H7 (cell line): ENCODE data around the gene EIF5A. TPM values are rescaled to one million over a fixed set of nuclear protein-coding genes. Genes with fewer than 3 reads are reported as not detected.

Experiments used
- DNase-seq: peaks from one replicate; pipeline ENCODE4 v3.0.0; 2012
- H3K27me3 ChIP-seq: 2 replicates; pipeline ENCODE4 v1.6.0; 2011; ENCODE audit warnings: mild to moderate bottlenecking, low read length; ENCODE audit not compliant: control insufficient read depth, insufficient read depth
- H3K36me3 ChIP-seq: replicated peaks from 2 replicates; pipeline ENCODE4 v1.5.1; 2011; ENCODE audit warnings: low read length; ENCODE audit not compliant: control insufficient read depth, insufficient read depth
- H3K4me3 ChIP-seq: 2 replicates; pipeline ENCODE4 v1.5.1; 2011; ENCODE audit warnings: low read depth, mild to moderate bottlenecking, control low read depth, low read length, moderate library complexity; ENCODE audit not compliant: insufficient read depth
- total RNA-seq: library from RNA; depleted of rRNA; stranded (reverse); fragments of >200 nt; shearing (Covaris generic); gene quantifications from 2 replicates; pipeline ENCODE4 v1.2.3, GENCODE V29; 2014; rRNA removed

EIF5A gene
- 865 and 1,116 TPM in 2 replicates for total RNA-seq

DNA sequence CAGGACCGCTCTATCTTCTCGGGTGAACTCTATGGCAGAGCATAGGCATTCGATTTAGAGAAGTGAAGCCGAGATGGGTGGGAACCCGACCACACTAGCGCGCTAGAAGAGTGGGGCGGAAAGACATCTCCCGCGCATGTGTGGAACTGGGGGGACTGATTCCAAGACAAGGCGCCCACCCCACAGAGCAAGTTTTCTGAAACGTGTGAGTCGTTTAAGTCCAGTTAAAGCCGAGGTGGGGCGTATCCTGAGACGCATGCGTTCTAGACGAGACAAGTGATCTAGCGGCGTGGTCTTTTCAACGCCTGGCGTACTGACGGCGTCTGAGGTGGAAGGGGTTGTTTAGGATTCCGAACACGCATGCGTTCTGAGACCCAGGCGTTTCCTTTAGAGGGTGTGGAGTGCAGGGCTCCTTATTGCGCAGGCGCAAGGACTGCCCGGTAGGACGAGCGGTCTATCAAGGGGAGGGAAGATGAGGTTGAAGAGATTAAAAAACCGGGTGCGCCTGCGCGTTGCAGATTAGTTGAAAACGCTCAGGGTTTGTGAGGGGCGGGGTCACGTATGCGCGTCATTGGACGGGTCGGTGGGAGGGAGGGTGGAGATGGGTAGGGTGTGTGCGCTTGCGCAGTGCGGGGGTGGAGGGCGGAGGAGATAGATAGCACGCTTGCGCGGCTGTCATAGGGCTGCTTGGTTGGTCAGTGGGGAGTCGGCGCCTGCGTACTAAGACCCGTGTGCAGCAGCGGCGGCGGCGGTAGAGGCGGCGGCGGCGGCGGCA lies at the start of gene EIF5A:
Gene EIF5A (plus strand): TSS at position 718 of the 775 bp plus-strand sequence. CDS start 2,008 bp downstream, outside the sequence.
- no peaks in the 10 kb centered on the region for H3K27me3 ChIP-seq
- peaks cover 24% of the 10 kb centered on the region for H3K36me3 ChIP-seq
- peak; percentile 99 for DNase-seq
- H3K4me3 ChIP-seq = peak within 1 kb of the TSS; percentile 90

DNA sequence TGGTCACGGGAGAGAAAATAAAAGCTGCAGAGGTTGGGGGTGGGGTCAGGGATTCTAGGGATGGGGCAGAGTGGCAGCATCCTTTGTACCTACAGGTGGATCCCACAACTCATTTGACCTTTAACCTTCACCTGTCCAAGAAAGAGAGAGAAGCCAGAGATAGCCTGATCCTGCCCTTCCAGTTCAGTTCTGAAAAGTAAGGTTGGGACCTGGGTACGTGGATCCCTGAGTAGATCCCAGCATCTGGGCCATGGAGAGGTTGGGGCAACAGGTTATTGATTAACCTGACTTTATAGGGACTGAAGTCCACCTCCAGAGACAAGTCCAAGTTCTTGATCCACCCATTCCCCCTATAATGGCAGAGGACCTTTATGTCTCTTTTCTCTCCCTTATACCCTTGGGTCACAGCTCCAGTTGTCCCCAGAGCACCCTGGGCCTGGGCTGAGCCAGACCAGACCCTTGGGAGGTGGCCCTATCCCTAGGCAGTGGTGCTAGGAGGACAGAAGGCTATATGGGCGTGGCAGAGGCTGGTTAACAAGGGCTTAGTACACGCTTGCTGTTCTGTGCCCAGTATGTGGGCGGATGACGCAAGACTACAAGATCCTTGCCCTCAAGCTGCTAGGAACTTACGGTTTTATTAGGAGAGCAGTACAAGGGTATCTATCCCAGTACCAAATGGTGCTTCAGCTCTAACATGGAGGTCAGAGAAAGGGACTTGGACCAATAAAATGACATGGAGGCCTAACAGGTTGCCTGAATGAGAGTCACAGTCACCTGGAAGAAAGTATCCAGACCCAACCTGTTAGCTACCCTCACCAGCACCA lies 48.5 kb upstream of the EIF5A start:
- H3K36me3 ChIP-seq = peaks cover 19% of the 10 kb centered on the region

DNA sequence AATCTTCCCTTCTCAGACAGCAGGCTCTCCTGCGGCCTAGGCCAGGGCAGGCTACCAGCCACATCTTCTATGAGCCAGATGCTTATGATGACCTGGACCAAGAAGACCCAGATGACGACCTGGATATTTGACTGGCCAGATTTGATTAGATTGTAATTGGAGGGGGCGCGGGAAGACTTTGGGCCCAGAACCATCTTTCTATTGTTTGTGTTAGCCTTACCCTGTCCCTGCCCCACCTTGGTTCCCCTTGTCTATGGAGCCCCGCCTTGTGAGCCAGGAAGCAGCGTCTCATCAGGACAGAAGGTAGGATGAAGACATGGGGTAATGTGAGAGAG lies 47.9 kb upstream of the EIF5A start:
- H3K36me3 ChIP-seq = peaks cover 18% of the 10 kb centered on the region
- DNase-seq = no peak
- no peak overlapping the region for H3K4me3 ChIP-seq
- H3K27me3 ChIP-seq = peaks cover 22% of the 10 kb centered on the region; the same call in 1 of the 2 replicates

More for the DNA sequence above, 48.5 kb upstream of the EIF5A start:
- peak; percentile 20 for DNase-seq
- Histone ChIP-seq H3K27me3 (peaks cover 22% of the 10 kb centered on the region; the same call in 1 of the 2 replicates), H3K4me3 (no peak overlapping the region)

DNA sequence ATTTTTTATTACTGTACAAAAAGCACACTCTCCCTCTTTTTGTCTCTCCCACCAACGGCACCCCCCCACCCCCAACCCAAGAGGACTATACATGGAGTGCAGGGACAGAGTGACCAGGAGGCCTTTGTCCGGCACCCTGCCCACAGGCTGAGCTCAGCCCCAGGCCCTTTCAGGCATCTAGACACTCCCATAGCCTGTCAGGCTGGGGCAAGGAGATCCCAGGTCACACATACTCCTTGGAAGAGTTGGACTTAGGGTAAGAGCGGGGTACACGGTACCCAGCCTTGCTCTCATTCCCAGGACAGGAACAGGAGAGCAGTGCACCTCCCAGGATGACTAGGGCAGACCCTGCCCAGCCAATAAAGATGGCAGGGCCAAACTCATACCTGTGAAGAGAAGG lies 47.3 kb upstream of the EIF5A start:
- Histone ChIP-seq H3K4me3 (no peak overlapping the region), H3K36me3 (peaks cover 18% of the 10 kb centered on the region), H3K27me3 (peaks cover 22% of the 10 kb centered on the region; the same call in 1 of the 2 replicates)
- peak; percentile 18 for DNase-seq

DNA sequence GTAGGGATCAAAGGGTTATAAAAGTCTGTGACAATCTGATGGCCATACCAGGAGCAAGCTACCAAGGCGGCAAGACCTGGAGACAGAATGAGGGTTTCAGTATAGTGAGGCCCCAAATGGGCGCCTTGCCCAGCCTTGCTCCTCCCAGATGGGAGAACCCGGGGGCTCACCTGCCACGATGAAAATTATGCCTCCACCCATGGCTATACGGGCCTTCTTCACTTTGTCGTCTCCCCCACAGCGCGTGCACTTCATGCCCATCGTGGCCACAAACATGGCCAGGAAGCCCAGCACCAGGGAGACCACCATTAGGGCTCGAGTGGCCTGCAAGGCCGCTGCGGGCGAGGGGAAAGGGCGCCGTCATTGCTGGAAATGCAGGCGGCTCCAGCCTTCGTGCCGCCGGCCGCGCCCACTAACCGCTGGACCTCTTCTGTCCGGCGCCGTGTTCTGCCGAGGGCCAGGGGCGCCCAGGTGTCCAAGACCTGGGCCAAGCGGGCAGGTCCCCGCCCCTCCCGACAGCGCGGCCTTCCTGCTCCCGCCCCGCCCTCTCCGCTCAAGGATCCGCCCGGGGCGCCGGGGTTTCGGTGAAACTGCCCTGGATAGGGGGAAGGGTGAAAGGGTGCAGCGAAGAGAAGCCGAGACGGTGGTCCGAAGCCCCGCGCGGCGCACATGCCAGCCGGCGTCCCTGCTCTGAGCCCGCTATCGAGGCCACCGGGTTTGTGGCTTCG lies 46.6 kb upstream of the EIF5A start:
- Histone ChIP-seq H3K27me3 (peaks cover 22% of the 10 kb centered on the region; the same call in 1 of the 2 replicates), H3K4me3 (peak overlapping the region; percentile 79), H3K36me3 (peaks cover 16% of the 10 kb centered on the region)
- peak; percentile 94 for DNase-seq

DNA sequence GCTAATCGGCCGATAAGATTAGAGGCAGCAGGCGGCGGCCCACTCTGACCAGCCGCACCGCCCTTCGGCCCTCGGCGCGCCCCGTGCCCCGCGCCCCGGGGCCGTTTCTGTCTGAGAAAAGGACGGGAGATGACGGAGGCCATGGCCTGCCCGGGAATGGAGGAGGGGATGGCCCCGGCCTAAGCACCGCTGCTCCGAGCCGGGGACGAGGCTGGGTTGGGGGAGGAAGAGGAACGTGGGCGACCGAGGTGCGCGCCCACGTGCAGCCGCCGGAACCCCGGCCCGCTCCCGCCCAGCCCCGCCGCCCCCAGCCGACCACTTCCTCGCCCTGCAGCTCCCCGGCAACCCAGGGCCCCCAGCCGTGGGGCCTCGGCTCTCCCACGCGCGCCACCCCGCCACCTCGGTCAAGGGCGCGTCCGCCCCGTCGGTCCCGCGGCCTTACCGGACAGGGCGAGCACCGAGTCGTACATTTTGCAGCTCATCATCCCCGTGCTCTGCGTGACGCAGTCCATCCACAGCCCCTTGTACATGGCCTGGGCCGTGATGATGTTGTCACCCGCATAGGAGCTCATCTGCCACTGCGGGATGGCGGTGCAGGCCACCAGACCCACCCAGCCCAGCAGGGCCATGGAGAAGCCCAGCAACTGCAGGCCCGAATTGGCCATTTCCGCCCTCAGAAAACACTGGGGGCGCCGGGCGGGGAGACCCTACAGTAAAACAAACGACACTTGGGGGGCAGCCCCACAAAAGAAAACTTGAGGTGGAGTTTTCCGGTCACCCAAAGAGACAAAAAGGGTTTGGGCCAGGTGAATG lies 45.8 kb upstream of the EIF5A start:
- Histone ChIP-seq H3K36me3 (peaks cover 13% of the 10 kb centered on the region), H3K4me3 (peak overlapping the region; percentile 79), H3K27me3 (peaks cover 22% of the 10 kb centered on the region; the same call in 1 of the 2 replicates)
- DNase-seq = peak; percentile 78

DNA sequence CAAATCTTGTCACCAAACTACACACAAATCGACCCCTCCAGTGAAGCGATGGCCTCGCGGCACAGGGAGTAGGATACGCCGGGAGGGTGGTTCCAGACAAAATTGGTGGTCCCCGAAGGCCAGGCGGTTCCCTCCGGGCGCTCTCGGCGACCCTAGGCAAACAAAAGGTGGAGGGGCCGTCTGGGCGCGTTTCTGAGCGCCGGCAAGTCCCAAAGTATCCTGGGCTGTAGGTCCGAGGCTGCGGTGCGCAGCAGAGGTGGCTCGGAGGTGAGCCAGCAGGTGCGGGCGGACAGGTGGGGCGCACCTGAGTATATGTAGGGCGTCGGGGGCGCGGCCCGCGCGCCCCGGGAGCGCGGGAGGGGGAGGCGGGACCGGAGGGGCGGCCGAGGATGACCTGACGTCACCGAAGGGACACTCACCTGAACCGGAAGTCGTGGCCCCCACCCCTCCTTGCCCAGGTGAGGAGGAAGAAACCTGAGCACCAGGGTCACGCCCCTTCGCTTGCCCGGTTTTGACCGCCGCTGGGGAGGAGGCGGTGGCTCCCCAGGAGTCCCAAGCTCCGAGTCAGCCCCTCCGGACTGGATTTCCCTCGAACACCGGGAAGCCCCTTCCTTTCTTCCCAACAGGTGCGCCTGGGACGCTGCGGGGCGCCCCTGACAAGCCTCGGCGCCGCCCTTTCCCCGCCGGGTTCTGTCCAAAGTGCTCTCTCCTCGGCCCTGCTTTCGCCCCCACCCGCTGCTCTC lies 45.1 kb upstream of the EIF5A start, which contains the start of gene CLDN7:
Gene CLDN7 (minus strand): TSS at position 287 of the 743 bp plus-strand sequence. CDS start 435 bp downstream, outside the sequence.
- peaks cover 22% of the 10 kb centered on the region; the same call in 1 of the 2 replicates for H3K27me3 ChIP-seq
- peak; percentile 99 for DNase-seq
- peaks cover 12% of the 10 kb centered on the region for H3K36me3 ChIP-seq
- peak within 1 kb of the TSS; percentile 79 for H3K4me3 ChIP-seq

DNA sequence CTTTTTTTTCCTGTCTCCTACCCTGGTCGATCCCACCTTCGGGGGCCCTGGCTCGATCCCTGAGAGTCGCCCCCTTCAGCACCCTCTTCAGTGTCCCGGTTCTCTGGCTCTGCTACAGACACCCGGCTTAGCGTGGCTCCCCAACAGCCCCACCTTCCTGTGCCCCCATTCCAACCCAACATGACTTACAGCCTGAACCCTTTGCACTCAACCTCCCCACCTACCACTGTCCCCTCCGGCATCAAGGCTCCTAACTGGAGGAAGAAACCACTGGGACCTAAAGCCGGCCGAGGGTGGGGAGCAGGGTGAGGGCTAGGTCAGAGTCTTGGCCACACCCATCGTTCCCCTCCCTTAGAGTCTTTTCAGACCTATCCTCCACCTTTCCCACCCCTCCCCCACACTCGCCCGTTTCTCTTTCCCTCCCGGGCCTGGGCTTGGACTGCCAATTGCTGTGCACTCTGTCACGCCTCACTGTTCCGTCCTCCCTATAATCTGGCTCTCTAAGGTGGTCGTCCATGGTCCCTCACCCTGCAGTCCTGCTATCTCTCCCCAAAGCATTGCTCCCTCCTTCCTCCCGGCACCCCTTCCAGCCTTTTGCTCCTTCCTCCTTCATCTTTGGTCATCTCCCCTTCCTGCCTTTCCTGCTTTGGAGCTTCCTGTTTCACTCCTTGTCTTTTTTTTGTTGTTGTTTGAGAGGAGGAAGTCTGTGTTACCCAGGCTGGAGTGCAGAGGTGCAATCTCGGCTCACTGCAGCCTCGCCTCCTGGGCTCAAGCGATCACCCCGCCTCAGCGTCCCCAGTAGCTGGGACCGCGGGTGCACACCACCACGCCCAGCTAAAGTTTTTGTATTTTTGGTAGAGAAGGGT lies 44.3 kb upstream of the EIF5A start:
- Histone ChIP-seq H3K36me3 (peaks cover 12% of the 10 kb centered on the region), H3K4me3 (peak overlapping the region; percentile 79), H3K27me3 (peaks cover 22% of the 10 kb centered on the region; the same call in 1 of the 2 replicates)
- peak; percentile 95 for DNase-seq

DNA sequence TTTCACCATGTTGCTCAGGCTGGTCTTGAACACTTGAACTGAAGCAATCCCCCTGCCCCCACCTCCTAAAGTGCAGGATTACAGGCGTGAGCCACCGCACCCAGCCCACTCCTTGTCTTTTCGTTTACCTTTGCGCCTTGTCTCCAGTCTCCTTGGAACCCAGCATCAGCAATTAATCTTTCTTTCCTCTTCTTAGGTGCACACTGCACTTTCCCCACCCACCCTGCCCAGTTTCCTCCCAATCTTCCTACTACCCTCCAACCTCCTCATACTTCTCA lies 43.7 kb upstream of the EIF5A start:
- peaks cover 9% of the 10 kb centered on the region for H3K36me3 ChIP-seq
- peak overlapping the region; percentile 79 for H3K4me3 ChIP-seq
- DNase-seq = peak; percentile 23
- H3K27me3 ChIP-seq = peaks cover 22% of the 10 kb centered on the region; the same call in 1 of the 2 replicates

DNA sequence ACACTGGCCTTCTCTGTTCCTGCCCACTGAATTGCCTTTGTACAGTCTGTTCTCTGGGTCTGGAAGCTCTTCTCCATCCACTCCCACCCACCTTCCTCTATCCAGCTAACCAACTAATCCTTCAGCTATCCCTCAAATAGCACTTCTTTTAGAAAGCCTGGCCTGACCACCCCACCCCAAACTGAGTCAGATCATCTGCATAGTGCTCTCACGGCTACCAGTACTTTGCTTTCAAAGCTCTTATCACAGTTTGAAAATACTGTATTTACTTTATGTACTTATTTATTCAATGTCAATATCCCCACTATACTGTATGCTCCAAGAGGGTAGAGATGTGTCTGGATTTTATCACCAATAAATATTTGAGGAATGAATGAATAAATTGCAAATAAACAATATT lies 40.6 kb upstream of the EIF5A start:
- Histone ChIP-seq H3K36me3 (no peaks in the 10 kb centered on the region), H3K27me3 (peaks cover 11% of the 10 kb centered on the region; the same call in 1 of the 2 replicates)

DNA sequence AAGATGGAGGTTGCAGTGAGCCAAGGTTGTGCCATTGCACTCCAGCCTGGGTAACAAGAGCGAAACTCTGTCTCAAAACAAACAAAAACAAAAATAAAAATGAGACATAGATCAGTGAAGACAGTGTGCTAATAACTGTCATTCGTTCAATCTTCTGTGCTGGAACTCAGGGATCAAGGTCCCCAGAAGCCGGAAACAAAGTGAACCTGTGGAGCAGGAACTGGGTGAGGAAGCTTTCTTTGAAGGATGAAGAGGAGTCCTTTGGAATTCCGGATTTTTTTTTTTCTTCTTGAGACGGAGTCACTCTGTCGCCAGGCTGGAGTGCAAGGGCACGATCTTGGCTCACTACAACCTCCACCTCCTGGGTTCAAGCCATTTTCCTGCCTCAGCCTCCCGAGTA lies 28.0 kb upstream of the EIF5A start:
- no peak overlapping the region for H3K4me3 ChIP-seq
- no peaks in the 10 kb centered on the region for H3K36me3 ChIP-seq

More for the DNA sequence above, 40.6 kb upstream of the EIF5A start:
- no peak overlapping the region for H3K4me3 ChIP-seq
- no peak for DNase-seq

DNA sequence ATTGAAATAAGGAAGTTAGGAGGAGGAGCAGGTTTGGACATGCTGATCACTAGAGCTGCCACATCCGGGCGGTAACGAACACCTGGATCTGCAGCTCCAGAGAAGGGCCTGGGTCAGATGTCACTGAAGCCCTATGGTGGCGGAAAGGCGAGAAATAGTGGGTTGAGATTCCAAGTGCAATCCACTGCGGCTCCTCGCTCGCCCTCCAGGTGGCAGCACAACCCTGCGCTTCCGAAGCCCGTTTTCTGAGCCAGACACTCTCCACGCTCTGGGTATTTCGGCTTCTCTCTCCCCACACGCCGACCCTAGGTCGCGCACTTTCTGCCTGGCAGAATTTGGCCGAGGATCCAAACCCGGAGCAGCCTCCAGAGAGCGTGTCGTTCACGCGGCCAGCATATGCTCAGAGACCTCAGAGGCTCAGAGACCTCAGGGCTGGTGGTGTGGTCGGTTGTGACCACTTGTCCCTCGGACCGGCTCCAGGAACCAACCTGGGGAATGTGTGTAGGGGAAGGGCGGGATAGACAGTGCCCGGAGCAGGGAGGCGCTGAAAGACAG lies 26.8 kb upstream of the EIF5A start:
- H3K36me3 ChIP-seq = no peaks in the 10 kb centered on the region
- peaks cover 17% of the 10 kb centered on the region for H3K27me3 ChIP-seq
- DNase-seq = peak; percentile 91
- H3K4me3 ChIP-seq = peak overlapping the region; percentile 36

More for the DNA sequence above, 28.0 kb upstream of the EIF5A start:
- H3K27me3 ChIP-seq = peaks cover 17% of the 10 kb centered on the region
- no peak for DNase-seq
